Adrenal gland (tissue), 12 donors: ENCODE measurements around the gene PRDM16. TPM values are rescaled to one million over a fixed set of nuclear protein-coding genes. Genes with fewer than 3 reads are reported as not detected.

Source experiments
- DNase-seq, 7 donors: peaks; one replicate each; pipeline ENCODE4 v3.0.0-alpha.2; 2019 to 2020
- H3K27ac ChIP-seq, 5 donors: fragments of 200-600 bp; sonication (generic) in 4 of 5; 1 replicate in 3 of 5; 2 replicates in 2 of 5; pipeline versions ENCODE4 v1.5.1 to v1.8.0; 2016 to 2020; ENCODE audit warnings: mild to moderate bottlenecking in 1 of 5
- H3K27me3 ChIP-seq: fragments of 200-600 bp; 2 replicates; pipeline ENCODE4 v1.8.0; 2021
- H3K36me3 ChIP-seq, 2 donors: fragments of 200-600 bp; replicated peaks in 1 of 2; 1 replicate in 1 of 2; 2 replicates in 1 of 2; pipeline versions ENCODE4 v1.5.1 to v1.8.0; 2018 to 2022
- H3K4me1 ChIP-seq, 2 donors: fragments of 200-600 bp; replicated peaks in 1 of 2; 1 replicate in 1 of 2; 2 replicates in 1 of 2; pipeline versions ENCODE4 v1.5.1 to v1.8.0; 2018 to 2021
- H3K4me3 ChIP-seq, 4 donors: fragments of 200-600 bp; sonication (generic) in 3 of 4; one replicate each; pipeline ENCODE4 v1.5.1; 2016 to 2018
- H3K9me3 ChIP-seq, 3 donors: fragments of 200-600 bp; sonication (generic) in 1 of 3; replicated peaks in 1 of 3; 1 replicate in 2 of 3; 2 replicates in 1 of 3; pipeline versions ENCODE4 v1.5.1 to v1.8.0; 2016 to 2021
- POLR2A ChIP-seq, 2 donors: fragments of 450-650 bp; IDR thresholded peaks; one replicate each; pipeline ENCODE4 v1.6.1; 2017; ENCODE audit warnings: antibody characterized with exemption in 2 of 2, mild to moderate bottlenecking in 2 of 2, moderate library complexity in 1 of 2
- WGBS, 4 donors: extraction: QIAGEN DNeasy Blood & Tissue Kit in 2 of 4; methylation state at CpG; one replicate each; pipeline versions ENCODE4 v1.1.5 to v1.1.7; 2013 to 2017; 5-methylcytosine and 5-hydroxymethylcytosine counted together
- intact Hi-C, 2 donors: fragments of 100-400 bp; cut with DNase I; formaldehyde crosslinking; loops; one replicate each; pipeline versions ENCODE4 v1.14.1 to v1.15.0; 2022 to 2023
- polyA plus RNA-seq, 3 donors: library from polyadenylated mRNA; stranded (reverse); fragments of 200-250 nt in 2 of 3; fragments of 350-450 nt in 1 of 3; fragmentation: Illumina TruSeq in 1 of 3; extraction: RNeasy Lipid Tissue Mini Kit (QIAGEN cat#74804) in 1 of 3; gene quantifications; one replicate each; pipeline ENCODE4 v1.2.3, GENCODE V29; 2013 to 2014
- total RNA-seq, 9 donors: library from RNA; depleted of rRNA in 4 of 9; stranded (reverse); fragments of >200 nt in 4 of 9; fragments of 120-200 nt in 1 of 9; fragmentation: NEBNext Ultra II Directional in 1 of 9; extraction: Animal tissue kit (Norgen Biotek cat#: 25700) in 1 of 9; gene quantifications; one replicate each; pipeline versions ENCODE4 v1.1.0 to v1.2.4, GENCODE V29; 2013 to 2023
- TF ChIP-seq, protein P1 (sequence below), 6 experiments: fragments of 450-650 bp in 4 of 6; fragments of 200-600 bp in 2 of 6; sonication (generic) in 1 of 6; IDR thresholded peaks; 1 replicate in 5 of 6; 2 replicates in 1 of 6; pipeline versions ENCODE4 v1.5.1 to v1.8.0; 2016 to 2021; ENCODE audit warnings: antibody characterized with exemption in 6 of 6, mild to moderate bottlenecking in 2 of 6, moderate library complexity in 1 of 6
- donor health status: healthy with polysubstance abuse.
- donor health status: Bipolar disorder and iron deficiency.
- donor health status: DM: yes; HTN: yes; CAD: no.
- donor health status: DM: no; HTN: no; CAD: no.
- donor health status: DM: no; HTN: no; CAD: no.
- donor health status: DM: yes; HTN: yes; CAD: no.

PRDM16 gene
- total and polyA plus RNA-seq, 12 donors, result 0.04 to 2.8 (median 0.61) TPM; not detected in 1

DNA sequence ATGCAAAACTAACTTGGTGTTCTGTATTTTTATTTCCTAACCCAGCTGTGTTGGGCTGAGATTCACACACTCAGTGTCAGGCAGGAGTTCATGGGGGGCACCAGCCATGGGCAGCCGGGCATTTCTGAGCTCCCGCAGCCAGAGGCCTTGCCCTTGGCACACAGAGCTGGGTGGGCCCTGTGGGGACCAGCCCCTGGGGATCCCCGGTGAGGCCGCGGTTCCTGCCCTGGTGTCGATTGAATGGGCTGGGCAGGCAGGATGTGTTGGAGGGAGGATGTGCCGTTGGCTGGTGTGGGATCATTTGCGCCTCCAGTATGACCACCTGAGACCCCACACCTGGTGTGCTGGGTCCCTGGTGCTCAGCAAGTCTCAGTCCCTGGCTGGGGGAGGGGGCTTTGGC is 91.0 kb downstream of the PRDM16 start:
- peaks cover under 1% of the 10 kb centered on the region for H3K27me3 ChIP-seq
- H3K4me1 ChIP-seq, result no peaks in the 10 kb centered on the region
- 81 to 92% (median 89%) methylated on average over 2 to 8 of the region's 8 CpGs for WGBS, 4 donors
- no peak for DNase-seq
- H3K9me3 ChIP-seq, result no peaks in the 10 kb centered on the region
- TF ChIP-seq POLR2A (IDR thresholded peaks at IDR 0.05), result no peak
- TF ChIP-seq, protein P1, sequence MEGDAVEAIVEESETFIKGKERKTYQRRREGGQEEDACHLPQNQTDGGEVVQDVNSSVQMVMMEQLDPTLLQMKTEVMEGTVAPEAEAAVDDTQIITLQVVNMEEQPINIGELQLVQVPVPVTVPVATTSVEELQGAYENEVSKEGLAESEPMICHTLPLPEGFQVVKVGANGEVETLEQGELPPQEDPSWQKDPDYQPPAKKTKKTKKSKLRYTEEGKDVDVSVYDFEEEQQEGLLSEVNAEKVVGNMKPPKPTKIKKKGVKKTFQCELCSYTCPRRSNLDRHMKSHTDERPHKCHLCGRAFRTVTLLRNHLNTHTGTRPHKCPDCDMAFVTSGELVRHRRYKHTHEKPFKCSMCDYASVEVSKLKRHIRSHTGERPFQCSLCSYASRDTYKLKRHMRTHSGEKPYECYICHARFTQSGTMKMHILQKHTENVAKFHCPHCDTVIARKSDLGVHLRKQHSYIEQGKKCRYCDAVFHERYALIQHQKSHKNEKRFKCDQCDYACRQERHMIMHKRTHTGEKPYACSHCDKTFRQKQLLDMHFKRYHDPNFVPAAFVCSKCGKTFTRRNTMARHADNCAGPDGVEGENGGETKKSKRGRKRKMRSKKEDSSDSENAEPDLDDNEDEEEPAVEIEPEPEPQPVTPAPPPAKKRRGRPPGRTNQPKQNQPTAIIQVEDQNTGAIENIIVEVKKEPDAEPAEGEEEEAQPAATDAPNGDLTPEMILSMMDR (IDR thresholded peaks at IDR 0.05), result no peak
- no peak overlapping the region for H3K27ac ChIP-seq
- intact Hi-C loops, result no loop called here
- no peaks in the 10 kb centered on the region for H3K36me3 ChIP-seq
- H3K4me3 ChIP-seq, result no peak overlapping the region

DNA sequence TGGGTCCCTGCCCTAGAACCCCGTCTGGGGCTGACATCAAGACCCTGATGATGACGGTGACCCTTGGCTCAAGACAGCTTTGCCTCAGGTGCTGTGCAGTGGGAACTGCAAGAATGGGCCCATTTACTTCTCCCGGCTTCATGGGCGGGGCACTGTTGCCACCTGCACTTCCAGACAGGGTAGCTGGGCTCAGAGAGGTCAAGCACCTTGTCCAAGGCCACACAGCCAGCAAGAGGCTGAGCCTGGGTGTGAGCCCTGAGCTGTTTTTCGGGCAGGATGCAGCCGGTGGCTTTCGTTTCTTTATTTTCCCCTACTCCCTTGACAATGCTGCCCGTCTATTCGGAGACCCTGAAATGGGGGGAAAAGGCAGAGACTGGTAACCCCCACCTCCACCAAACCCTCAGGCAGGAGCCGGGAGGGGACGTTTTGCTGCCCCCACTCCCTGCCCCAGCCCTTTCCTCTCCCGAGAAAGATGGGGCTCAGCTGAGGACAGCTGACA is 91.7 kb downstream of the PRDM16 start:
- 70 to 77% (median 74%) methylated on average over 9 to 12 of the region's 12 CpGs for WGBS, 4 donors
- no peaks in the 10 kb centered on the region for H3K36me3 ChIP-seq
- TF ChIP-seq, protein P1 (IDR thresholded peaks at IDR 0.05), result no peak
- TF ChIP-seq POLR2A (IDR thresholded peaks at IDR 0.05), result no peak
- H3K9me3 ChIP-seq, result no peaks in the 10 kb centered on the region
- H3K27ac ChIP-seq, result no peak overlapping the region
- intact Hi-C loops, result no loop called here
- no peaks in the 10 kb centered on the region for H3K27me3 ChIP-seq
- no peak for DNase-seq
- H3K4me1 ChIP-seq, result no peaks in the 10 kb centered on the region
- no peak overlapping the region for H3K4me3 ChIP-seq

DNA sequence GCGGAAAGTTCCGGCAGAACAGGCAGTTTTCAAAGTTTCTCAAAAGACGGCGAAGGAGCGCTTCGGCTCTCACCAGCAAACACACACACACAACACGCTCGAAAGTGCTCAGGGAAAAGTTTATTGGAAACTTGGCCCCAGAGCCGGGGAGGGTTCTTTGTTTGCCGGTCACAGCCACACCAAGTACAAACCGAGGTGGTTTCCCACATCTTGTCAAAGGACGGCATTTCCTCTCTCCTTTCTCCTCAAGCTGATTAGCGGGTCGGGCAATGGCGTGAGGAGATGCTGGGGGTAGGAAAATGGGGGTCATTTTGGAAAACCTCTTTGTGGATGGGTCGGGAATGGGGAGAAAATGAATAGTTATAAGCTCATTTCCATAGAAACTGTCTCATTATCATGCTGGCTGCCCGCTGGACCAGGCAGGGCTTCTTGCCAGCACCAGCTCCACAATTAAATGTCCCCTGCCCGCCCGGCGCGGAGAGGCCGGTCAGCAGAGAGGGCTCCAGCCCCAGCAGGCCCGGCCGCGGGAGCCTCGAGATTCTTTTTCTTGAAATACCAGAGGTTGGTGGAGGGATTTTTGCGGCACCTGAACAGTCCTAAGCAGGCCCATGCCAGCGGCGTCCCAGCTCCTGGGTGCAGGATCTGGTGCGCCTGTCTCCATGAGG is 92.3 kb downstream of the PRDM16 start:
- DNase-seq, result no peak
- 72 to 91% (median 77%) methylated on average over 30 of the region's 30 CpGs for WGBS, 4 donors
- Histone ChIP-seq H3K27ac (no peak overlapping the region), H3K36me3 (no peaks in the 10 kb centered on the region), H3K27me3 (no peaks in the 10 kb centered on the region), H3K9me3 (no peaks in the 10 kb centered on the region), H3K4me1 (no peaks in the 10 kb centered on the region), H3K4me3 (no peak overlapping the region)
- TF ChIP-seq POLR2A (IDR thresholded peaks at IDR 0.05), result no peak
- TF ChIP-seq, protein P1 (IDR thresholded peaks at IDR 0.05), result no peak
- intact Hi-C loops, result no loop called here

DNA sequence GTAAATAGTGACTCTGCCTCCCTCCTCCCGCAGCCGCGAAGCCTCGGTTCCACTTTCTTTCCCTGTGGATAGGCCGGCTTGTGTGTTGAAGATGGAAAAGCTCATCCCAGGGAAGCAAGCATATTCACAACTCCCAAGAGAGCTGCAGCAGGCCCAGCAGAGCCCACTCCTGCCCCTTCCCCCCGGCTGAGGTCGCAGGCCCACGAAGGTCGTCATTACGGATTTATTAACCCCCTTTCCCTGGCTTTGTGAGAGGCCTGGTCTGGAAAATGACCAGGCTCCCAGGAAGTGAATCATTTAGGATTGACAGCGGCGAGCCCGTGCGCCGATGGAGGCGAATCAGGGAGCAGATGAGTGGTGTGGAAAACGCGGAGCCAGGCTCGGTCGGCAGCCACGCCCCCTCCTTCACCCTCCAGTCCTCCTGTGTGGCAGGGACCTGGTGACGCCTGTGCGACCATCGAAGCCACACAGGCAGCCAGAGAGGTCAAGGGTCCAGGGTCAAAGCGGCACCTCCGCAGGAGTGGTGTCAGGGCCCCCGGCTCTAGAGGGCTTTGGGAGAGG is 93.4 kb downstream of the PRDM16 start:
- intact Hi-C loops, result no loop called here
- no peak overlapping the region for H3K27ac ChIP-seq

More for the DNA sequence above, 93.4 kb downstream of the PRDM16 start:
- H3K27me3 ChIP-seq, result no peaks in the 10 kb centered on the region
- no peak for DNase-seq
- no peaks in the 10 kb centered on the region for H3K9me3 ChIP-seq
- no peaks in the 10 kb centered on the region for H3K36me3 ChIP-seq
- H3K4me3 ChIP-seq, result no peak overlapping the region
- 65 to 88% (median 75%) methylated on average over 21 to 27 of the region's 27 CpGs for WGBS, 4 donors
- no peaks in the 10 kb centered on the region for H3K4me1 ChIP-seq
- TF ChIP-seq, protein P1 (IDR thresholded peaks at IDR 0.05), result no peak
- TF ChIP-seq POLR2A (IDR thresholded peaks at IDR 0.05), result no peak
